NCI-H1694 treated with DMSO at 0.1 percent for 48 hours (cell line): ENCODE data around the gene PLD3.

Experiments used
- DNase-seq: peaks from one replicate; lab custom pipeline; 2025; lab: John Stamatoyannopoulos, UW

The PLD3 gene

GRCh38 chr19:40348125-40348913 is at the start of gene PLD3, which contains the start of gene C19orf47:
TSS of gene PLD3 (plus strand) at chr19:40348695. CDS start at chr19:40366484, 17,789 bp downstream.
TSS of gene C19orf47 (minus strand) at chr19:40348397. CDS start at chr19:40341857, 6,540 bp downstream.
- DNase-seq, result peak; percentile 97

- DNase-seq, result no peak
Observed at GRCh38 chr19:40300668-40301067, 47.8 kb upstream of the PLD3 start.

GRCh38 chr19:40302224-40303011 is 46.1 kb upstream of the PLD3 start:
- no peak for DNase-seq

GRCh38 chr19:40303765-40304164 is 44.7 kb upstream of the PLD3 start:
- no peak for DNase-seq

GRCh38 chr19:40304306-40304705 is 44.2 kb upstream of the PLD3 start:
- DNase-seq, result no peak

- DNase-seq, result peak; percentile 60
Observed at GRCh38 chr19:40305403-40305802, 43.1 kb upstream of the PLD3 start.

GRCh38 chr19:40309666-40310065 is 38.8 kb upstream of the PLD3 start:
- no peak for DNase-seq

- no peak for DNase-seq
Observed at GRCh38 chr19:40312533-40312932, 36.0 kb upstream of the PLD3 start.

GRCh38 chr19:40313229-40313983 is 35.1 kb upstream of the PLD3 start:
- no peak for DNase-seq

- no peak for DNase-seq
Observed at GRCh38 chr19:40314656-40315055, 33.8 kb upstream of the PLD3 start.

- no peak for DNase-seq
Observed at GRCh38 chr19:40315812-40316470, 32.6 kb upstream of the PLD3 start.

GRCh38 chr19:40317338-40317737 is 31.2 kb upstream of the PLD3 start:
- DNase-seq, result no peak

- DNase-seq, result no peak
Observed at GRCh38 chr19:40320558-40320935, 27.9 kb upstream of the PLD3 start.

- DNase-seq, result no peak
Observed at GRCh38 chr19:40321076-40321475, 27.4 kb upstream of the PLD3 start.

GRCh38 chr19:40321566-40322270 is 26.8 kb upstream of the PLD3 start:
- DNase-seq, result no peak

- DNase-seq, result no peak
Observed at GRCh38 chr19:40322271-40322610, 26.3 kb upstream of the PLD3 start.

GRCh38 chr19:40322951-40323615 is 25.4 kb upstream of the PLD3 start:
- no peak for DNase-seq

GRCh38 chr19:40323705-40324104 is 24.8 kb upstream of the PLD3 start:
- no peak for DNase-seq

GRCh38 chr19:40326201-40326600 is 22.3 kb upstream of the PLD3 start:
- DNase-seq, result no peak

- no peak for DNase-seq
Observed at GRCh38 chr19:40331052-40331451, 17.4 kb upstream of the PLD3 start.

- DNase-seq, result no peak
Observed at GRCh38 chr19:40332669-40333068, 15.8 kb upstream of the PLD3 start.
